Ovary (tissue), 9 donors: ENCODE data around the gene RSAD1. TPM values are rescaled to one million over a fixed set of nuclear protein-coding genes. Genes with fewer than 3 reads are reported as not detected.

Experiments
- DNase-seq, 5 donors: peaks; one replicate each; pipeline ENCODE4 v3.0.0-alpha.2; 2019 to 2020
- H3K27ac ChIP-seq, 2 donors: fragments of 200-600 bp; one replicate each; pipeline versions ENCODE4 v1.5.1 to v1.8.0; 2019 to 2022
- H3K27me3 ChIP-seq: fragments of 200-600 bp; one replicate; pipeline ENCODE4 v1.8.0; 2022
- H3K36me3 ChIP-seq: fragments of 200-600 bp; sonication (generic); one replicate; pipeline ENCODE4 v1.5.1; 2019
- H3K4me1 ChIP-seq: one replicate; pipeline ENCODE4 v1.8.1; 2013; ENCODE audit warnings: mild to moderate bottlenecking, moderate library complexity; ENCODE audit not compliant: insufficient read depth
- H3K4me3 ChIP-seq: fragments of 200-600 bp; sonication (generic); one replicate; pipeline ENCODE4 v1.5.1; 2017
- H3K9me3 ChIP-seq, 2 donors: fragments of 200-600 bp in 1 of 2; sonication (generic) in 1 of 2; one replicate each; pipeline versions ENCODE4 v1.5.1 to v1.8.1; 2013 to 2019; ENCODE audit warnings: mild to moderate bottlenecking in 1 of 2, moderate library complexity in 1 of 2
- CTCF ChIP-seq, 3 donors: fragments of 450-650 bp in 2 of 3; fragments of 200-600 bp in 1 of 3; IDR thresholded peaks; one replicate each; pipeline versions ENCODE4 v1.5.1 to v1.8.0; 2016 to 2022; ENCODE audit warnings: antibody characterized with exemption in 3 of 3, mild to moderate bottlenecking in 1 of 3
- EP300 ChIP-seq: sonication (generic); formaldehyde crosslinking; IDR thresholded peaks from one replicate; pipeline ENCODE4 v1.6.1; 2017; ENCODE audit warnings: antibody characterized with exemption
- POLR2A ChIP-seq: fragments of 450-650 bp; IDR thresholded peaks from one replicate; pipeline ENCODE4 v1.6.1; 2017; ENCODE audit warnings: antibody characterized with exemption, mild to moderate bottlenecking, moderate library complexity
- WGBS, 3 donors: extraction: QIAGEN DNeasy Blood & Tissue Kit in 1 of 3; methylation state at CpG; one replicate each; pipeline versions ENCODE4 v1.1.5 to v1.1.7; 2013 to 2017; 5-methylcytosine and 5-hydroxymethylcytosine counted together
- intact Hi-C, 4 donors: fragments of 100-400 bp; cut with DNase I; formaldehyde crosslinking; loops; one replicate each; pipeline versions ENCODE4 v1.11.0 to v1.15.1; 2022 to 2023
- polyA plus RNA-seq, 2 donors: library from polyadenylated mRNA; stranded (reverse); fragments of 200-250 nt in 1 of 2; fragments of 350-450 nt in 1 of 2; fragmentation: Illumina TruSeq in 1 of 2; extraction: RNeasy Lipid Tissue Mini Kit (QIAGEN cat#74804) in 1 of 2; gene quantifications; one replicate each; pipeline ENCODE4 v1.2.3, GENCODE V29; 2013 to 2014
- total RNA-seq, 7 donors: library from RNA; depleted of rRNA in 2 of 7; stranded (reverse); fragments of >200 nt in 2 of 7; fragmentation: NEBNext Ultra II Directional in 3 of 7; extraction: Animal tissue kit (Norgen Biotek cat#: 25700) in 3 of 7; gene quantifications; one replicate each; pipeline versions ENCODE4 v1.1.0 to v1.2.4, GENCODE V29; 2016 to 2023
- donor health status: DM: no; HTN: no; CAD: no; lungs with moderate emphysema.
- donor health status: DM: no; HTN: no; CAD: no.
- donor health status: Bipolar disorder and iron deficiency.
- donor health status: DM: yes; HTN: yes; CAD: no.
- donor health status: DM: no; HTN: no; CAD: no.
- donor health status: DM: yes; HTN: yes; CAD: no.

Gene RSAD1
- total and polyA plus RNA-seq, 9 donors = 21.2 to 48.0 (median 34.6) TPM

GRCh38 chr17:50491505-50491904 is 12.8 kb downstream of the RSAD1 start:
- Histone ChIP-seq H3K27ac (no peak overlapping the region), H3K9me3 (no peaks in the 10 kb centered on the region), H3K4me3 (no peak overlapping the region), H3K36me3 (no peaks in the 10 kb centered on the region), H3K4me1 (no peaks in the 10 kb centered on the region), H3K27me3 (no peaks in the 10 kb centered on the region)
- WGBS, 3 donors = 40 to 56% (median 53%) methylated on average over 1 of the region's 1 CpG
- intact Hi-C loops = no loop called here
- no peak for DNase-seq
- no peak for TF ChIP-seq CTCF (IDR thresholded peaks at IDR 0.05)
- TF ChIP-seq EP300 = no peak
- TF ChIP-seq POLR2A = no peak

GRCh38 chr17:50492214-50492613 is 13.6 kb downstream of the RSAD1 start:
- no peaks in the 10 kb centered on the region for H3K9me3 ChIP-seq
- no peaks in the 10 kb centered on the region for H3K27me3 ChIP-seq
- no peaks in the 10 kb centered on the region for H3K36me3 ChIP-seq
- no peak overlapping the region for H3K4me3 ChIP-seq
- H3K4me1 ChIP-seq = no peaks in the 10 kb centered on the region
- intact Hi-C loops = no loop called here
- WGBS, 3 donors = 82 to 85% (median 83%) methylated on average over 8 of the region's 8 CpGs
- DNase-seq = no peak
- no peak overlapping the region for H3K27ac ChIP-seq
- TF ChIP-seq POLR2A (no peak), CTCF (IDR thresholded peaks at IDR 0.05) (no peak), EP300 (no peak)

- no peak for DNase-seq
- H3K9me3 ChIP-seq = no peaks in the 10 kb centered on the region
- no peak for TF ChIP-seq CTCF (IDR thresholded peaks at IDR 0.05)
- TF ChIP-seq POLR2A = no peak
- H3K36me3 ChIP-seq = no peaks in the 10 kb centered on the region
- intact Hi-C loops = no loop called here
- no peaks in the 10 kb centered on the region for H3K4me1 ChIP-seq
- no peak overlapping the region for H3K4me3 ChIP-seq
- no peak overlapping the region for H3K27ac ChIP-seq
- no peaks in the 10 kb centered on the region for H3K27me3 ChIP-seq
- 48 to 65% (median 56%) methylated on average over 3 of the region's 3 CpGs for WGBS, 3 donors
These were observed 15.1 kb downstream of the RSAD1 start for GRCh38 chr17:50493744-50494143.

- 85 to 93% (median 93%) methylated on average over 8 of the region's 8 CpGs for WGBS, 3 donors
- H3K27me3 ChIP-seq = no peaks in the 10 kb centered on the region
- no peak for DNase-seq
- H3K4me3 ChIP-seq = no peak overlapping the region
- H3K36me3 ChIP-seq = no peaks in the 10 kb centered on the region
- no peak overlapping the region for H3K27ac ChIP-seq
- intact Hi-C loops = no loop called here
- TF ChIP-seq POLR2A = no peak
- TF ChIP-seq EP300 = no peak
- TF ChIP-seq CTCF (IDR thresholded peaks at IDR 0.05) = no peak
- no peaks in the 10 kb centered on the region for H3K9me3 ChIP-seq
- no peaks in the 10 kb centered on the region for H3K4me1 ChIP-seq
These were observed 16.7 kb downstream of the RSAD1 start for GRCh38 chr17:50495217-50495823.
